HG03460 (cell line): ENCODE results near the gene ATF1.
A peak's percentile ranks its signal among the peaks of the same experiment; 100 is the strongest.

Experiments used
- ATAC-seq: cut with Tn5 transposase; IDR thresholded peaks from one replicate; pipeline ENCODE4 v1.9.1; 2021; ENCODE audit not compliant: unreplicated experiment

The ATF1 gene

GRCh38 chr12:50763639-50764285, at the start of gene ATF1:
Gene ATF1 (plus strand): TSS chr12:50764101. CDS start chr12:50780146, 16,045 bp downstream.
- peak; percentile 75 for ATAC-seq

GRCh38 chr12:50715174-50715573, 48.7 kb upstream of the ATF1 start:
- no peak for ATAC-seq

- no peak for ATAC-seq
Observed at GRCh38 chr12:50718760-50719159, 45.1 kb upstream of the ATF1 start.

GRCh38 chr12:50720085-50720484, 43.8 kb upstream of the ATF1 start:
- no peak for ATAC-seq

- ATAC-seq: no peak
Observed at GRCh38 chr12:50720501-50720900, 43.4 kb upstream of the ATF1 start.

- ATAC-seq: no peak
Observed at GRCh38 chr12:50723865-50724264, 40.0 kb upstream of the ATF1 start.

- ATAC-seq: no peak
Observed at GRCh38 chr12:50725011-50725942, 38.6 kb upstream of the ATF1 start.

GRCh38 chr12:50727466-50727865, 36.4 kb upstream of the ATF1 start:
- ATAC-seq: no peak

GRCh38 chr12:50728417-50728816, 35.5 kb upstream of the ATF1 start:
- ATAC-seq: no peak

GRCh38 chr12:50728841-50729240, 35.1 kb upstream of the ATF1 start:
- ATAC-seq: no peak

GRCh38 chr12:50732591-50732990, 31.3 kb upstream of the ATF1 start:
- no peak for ATAC-seq

- no peak for ATAC-seq
Observed at GRCh38 chr12:50733706-50734105, 30.2 kb upstream of the ATF1 start.

- no peak for ATAC-seq
Observed at GRCh38 chr12:50734409-50735263, 29.3 kb upstream of the ATF1 start.

- no peak for ATAC-seq
Observed at GRCh38 chr12:50739611-50740010, 24.3 kb upstream of the ATF1 start.

GRCh38 chr12:50740307-50740706, 23.6 kb upstream of the ATF1 start:
- ATAC-seq: no peak

GRCh38 chr12:50742776-50743175, 21.1 kb upstream of the ATF1 start:
- no peak for ATAC-seq

GRCh38 chr12:50745861-50746260, 18.0 kb upstream of the ATF1 start:
- no peak for ATAC-seq

GRCh38 chr12:50746431-50746830, 17.5 kb upstream of the ATF1 start:
- no peak for ATAC-seq

GRCh38 chr12:50747817-50748216, 16.1 kb upstream of the ATF1 start:
- no peak for ATAC-seq

- ATAC-seq: no peak
Observed at GRCh38 chr12:50749459-50749882, 14.4 kb upstream of the ATF1 start.

- no peak for ATAC-seq
Observed at GRCh38 chr12:50750366-50750765, 13.5 kb upstream of the ATF1 start.
